NCI-H2196 treated with DMSO at 0.1 percent for 48 hours (cell line): Measurements from ENCODE around the gene ATP8B1.
"Not testable (repeated sequence)": the region's sequence is repeated elsewhere in the genome, so short reads cannot be mapped to it uniquely, and the experiment has no call there.

Source experiments
- DNase-seq: peaks from one replicate; lab custom pipeline; 2025; ENCODE audit not compliant: unreplicated experiment; lab: John Stamatoyannopoulos, UW

ATP8B1 gene

DNA sequence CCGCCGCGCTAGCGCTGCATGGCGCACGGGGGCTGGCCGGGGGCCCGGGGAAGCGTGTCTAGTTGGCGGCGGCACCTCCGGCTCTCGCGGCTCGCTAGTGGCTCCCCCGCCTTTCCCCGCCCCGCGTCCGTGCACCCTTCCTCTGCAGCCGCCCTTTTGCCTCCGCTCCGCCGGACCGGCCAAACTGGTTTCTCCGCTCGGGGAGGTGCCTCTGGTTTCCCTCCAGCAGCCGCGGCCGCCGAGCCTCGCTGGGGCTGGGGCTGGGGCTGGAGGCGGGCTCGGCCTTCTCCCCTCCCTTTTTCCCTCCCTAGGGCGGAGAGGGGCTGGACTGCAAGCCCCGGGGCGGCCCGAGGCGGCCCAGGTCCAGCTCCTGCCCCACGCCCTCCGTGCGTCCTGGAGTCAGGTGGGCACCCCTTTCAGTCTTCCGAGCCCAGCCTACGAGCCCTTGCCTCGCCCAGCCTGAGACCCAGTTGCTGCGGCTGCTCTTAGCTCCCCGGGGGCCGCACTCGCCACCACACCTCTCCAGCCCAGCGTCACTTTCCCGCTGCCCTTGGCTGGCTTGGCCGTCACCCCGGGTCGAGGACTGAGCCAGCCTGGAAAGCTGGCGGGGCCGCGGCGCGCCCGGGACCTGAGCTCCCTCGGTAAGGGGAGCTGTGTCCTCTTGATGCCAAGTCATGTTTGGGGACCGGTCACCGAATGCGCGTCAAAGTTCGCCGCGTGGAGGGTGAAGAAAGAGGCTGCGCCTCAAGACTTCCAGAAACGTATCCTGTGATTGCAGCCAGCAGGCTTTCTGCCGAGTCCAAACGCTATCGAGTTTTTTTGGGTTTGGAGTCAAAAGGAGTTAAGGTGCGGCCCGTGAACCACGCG, at the start of gene ATP8B1:
Gene ATP8B1 (minus strand): TSS at position 213 of the 867 bp plus-strand sequence. CDS start 71,508 bp downstream, outside the sequence.
- peak; percentile 64 for DNase-seq

DNA sequence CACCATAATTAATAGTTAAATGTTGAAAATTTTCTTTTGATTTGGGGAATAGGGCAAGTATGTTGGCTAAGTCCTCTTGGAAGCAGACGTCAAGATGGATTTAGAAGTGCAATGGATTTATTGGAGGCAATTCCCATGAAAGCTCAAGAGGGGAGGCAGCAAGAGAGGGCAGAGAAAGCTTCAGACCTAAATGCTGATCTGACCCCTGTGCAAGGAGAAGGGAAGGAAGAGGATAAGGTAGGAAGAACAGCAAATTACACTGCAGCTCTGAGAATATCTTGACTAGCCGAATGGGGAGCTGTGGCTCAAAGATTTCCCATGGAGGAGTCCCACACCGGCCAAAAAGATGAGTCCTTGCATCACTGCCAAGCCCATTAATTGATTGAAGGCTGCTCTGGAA, 46.9 kb upstream of the ATP8B1 start:
- DNase-seq = no peak

DNA sequence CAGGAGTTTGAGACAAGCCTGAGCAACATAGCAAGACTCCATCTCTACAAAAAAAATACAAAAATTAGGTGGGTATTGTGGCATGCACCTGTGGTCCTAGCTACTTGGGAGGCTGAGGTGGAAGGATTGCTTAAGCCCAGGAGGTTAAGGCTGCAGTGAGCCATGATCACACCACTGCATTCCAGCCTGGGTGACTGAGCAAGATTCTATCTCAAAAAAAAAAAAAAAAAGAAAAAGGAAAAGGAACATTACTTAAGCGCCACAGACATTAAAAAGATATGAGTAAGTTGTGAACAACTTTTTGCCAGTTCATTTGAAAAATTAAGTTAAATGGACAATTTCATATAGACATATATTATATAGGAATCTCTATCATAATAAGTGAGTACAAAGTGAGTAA, 45.3 kb upstream of the ATP8B1 start:
- not testable (repeated sequence) for DNase-seq

DNA sequence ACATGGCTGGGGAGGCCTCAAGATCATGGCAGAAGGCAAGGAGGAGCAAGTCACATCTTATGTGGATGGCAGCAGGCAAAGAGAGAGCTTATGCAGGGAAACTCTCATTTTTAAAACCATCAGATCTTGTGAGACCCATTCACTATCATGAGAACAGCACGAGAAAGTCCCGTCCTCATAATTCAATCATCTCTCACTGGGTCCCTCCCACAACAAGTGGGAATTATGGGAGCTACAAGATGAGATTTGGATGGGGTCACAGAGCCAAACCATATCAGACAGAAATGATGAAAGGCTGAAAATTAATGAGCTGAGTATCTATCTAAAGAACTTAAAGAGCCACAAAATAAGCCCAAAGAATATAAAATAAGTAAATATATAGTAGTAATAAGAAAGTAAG, 44.3 kb upstream of the ATP8B1 start:
- not testable (repeated sequence) for DNase-seq

DNA sequence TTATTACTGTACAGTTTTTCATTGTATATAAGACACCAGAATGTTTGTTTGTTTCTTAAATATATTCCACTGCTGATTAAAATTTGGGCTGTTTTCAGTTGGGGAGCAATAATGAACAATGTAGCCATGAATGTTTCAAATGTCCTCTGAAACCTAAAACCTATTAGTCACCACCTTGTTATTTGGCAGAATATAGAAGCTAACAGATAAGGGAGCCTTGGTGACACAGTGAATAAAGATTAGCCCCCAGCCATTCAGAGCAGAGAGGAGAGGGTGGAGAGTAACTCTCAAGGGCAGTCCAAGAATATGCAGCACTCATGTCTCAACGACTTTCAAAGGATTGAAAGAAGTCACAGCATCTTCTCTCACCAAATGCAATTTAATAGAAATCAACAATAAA, 43.1 kb upstream of the ATP8B1 start:
- peak; percentile 11 for DNase-seq

DNA sequence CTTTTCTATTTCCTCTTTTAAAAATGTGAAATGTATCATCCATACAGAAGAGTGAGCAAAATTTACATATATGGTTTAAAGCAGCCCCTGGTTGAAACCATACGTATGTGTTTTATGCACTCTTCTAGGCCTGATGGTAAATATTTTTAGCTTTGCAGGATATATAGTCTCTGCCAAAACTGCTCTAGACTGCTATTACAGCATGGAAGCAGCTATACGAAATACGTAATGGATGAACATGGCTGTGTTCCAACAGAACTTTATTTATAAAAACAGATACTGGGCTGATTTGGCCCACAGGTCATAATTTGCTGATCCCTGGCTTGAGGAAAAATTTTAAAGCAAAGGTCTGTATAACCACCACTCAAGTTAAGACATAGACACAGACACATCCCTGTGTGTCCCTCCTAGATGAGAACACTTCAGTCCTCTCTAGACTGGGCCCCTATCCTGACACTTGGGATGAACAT, 42.5 kb upstream of the ATP8B1 start:
- no peak for DNase-seq

DNA sequence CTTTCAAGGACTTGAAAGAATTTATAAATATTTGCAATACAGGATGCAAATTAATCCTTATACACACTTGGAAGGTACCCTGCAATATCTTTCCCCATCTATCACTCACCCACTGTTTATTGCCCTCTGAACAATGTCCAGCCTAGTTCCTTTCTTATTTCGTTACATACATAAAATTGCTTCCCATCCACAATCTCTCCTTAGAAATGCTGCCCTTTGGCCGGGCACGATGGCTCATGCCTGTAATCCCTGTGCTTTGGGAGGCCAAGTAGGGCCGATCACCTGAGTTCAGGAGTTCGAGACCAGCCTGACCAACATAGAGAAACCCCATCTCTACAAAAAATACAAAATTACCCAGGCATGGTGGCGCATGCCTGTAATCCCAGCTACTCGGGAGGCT, 41.2 kb upstream of the ATP8B1 start:
- no peak for DNase-seq

DNA sequence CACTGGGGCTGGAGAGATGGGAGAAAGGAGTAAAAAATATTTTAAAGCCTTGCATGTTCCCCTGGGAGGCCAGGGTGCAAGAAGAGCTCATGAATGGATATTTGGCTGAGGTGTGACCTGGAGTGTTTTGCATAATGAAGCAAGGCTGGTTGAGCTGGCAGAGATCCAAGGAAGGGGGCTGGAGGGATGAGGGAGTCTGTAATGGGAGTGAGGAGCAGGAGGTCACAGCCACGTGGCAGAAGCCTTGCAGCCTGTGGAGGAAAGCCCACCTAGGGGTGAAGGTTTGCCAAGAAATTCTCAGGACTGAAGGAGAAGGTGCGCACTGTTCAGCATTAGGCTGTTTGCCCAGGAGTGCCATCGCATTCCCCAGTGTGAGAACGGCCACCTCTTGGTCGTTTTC, 40.3 kb upstream of the ATP8B1 start:
- no peak for DNase-seq

DNA sequence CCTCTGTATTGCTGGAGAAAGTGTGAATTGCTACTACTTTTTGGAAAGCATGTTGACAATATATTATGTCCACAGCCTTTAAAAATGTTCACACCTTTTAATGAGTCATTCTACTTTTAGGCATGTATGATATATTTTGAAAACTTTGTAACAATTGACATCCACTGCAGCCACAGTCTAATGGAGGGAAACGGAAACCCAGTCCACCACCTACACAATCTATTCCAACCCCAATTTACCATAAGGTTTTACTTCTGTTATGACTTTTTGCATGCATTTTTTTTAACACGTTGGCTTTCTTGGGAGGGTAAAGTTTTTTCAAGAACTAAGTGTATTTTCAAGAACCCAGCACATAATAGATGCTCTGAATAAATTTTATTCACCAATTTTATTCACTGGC, 38.5 kb upstream of the ATP8B1 start:
- no peak for DNase-seq

GRCh38 chr18:57839942-57840381, 36.8 kb upstream of the ATP8B1 start:
- no peak for DNase-seq

GRCh38 chr18:57837917-57838548, 34.9 kb upstream of the ATP8B1 start:
- DNase-seq = no peak

DNA sequence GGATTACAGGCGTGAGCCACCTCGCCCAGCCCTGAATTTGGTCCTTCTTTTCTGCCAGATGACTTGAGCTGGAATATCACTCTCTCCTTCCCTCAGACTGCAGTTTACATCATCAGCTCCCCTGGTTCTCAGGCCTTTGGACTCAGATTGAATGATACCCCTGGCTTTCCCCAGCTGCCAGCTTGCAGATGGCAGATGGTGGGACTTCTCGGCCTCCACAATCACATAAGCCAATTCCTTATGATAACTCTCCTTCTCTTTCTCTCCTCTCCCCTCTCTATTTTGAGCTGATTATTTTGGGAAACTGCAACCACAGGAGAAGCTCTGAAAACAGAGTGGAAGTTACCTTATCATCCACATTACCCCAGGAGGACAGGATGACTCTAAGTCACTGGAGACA, 33.4 kb upstream of the ATP8B1 start:
- DNase-seq = no peak

DNA sequence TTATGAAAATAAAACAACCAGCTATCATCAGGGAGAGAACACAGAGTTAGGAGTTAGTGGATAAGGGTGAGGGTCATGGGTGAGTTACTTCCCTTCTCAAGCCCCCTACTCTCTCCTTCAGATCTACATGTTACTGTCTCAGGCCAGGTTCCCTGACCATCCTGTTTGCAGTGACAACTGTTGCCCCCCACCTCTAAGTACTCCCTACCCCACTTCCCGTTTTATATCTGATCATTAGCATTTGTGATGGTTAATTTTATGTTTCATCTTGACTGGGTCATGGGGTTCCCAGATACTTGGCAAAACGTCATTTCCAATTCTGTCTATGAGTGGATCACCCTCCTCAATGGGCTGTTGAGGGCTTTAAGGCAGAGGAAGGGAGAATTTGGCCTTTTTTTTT, 32.8 kb upstream of the ATP8B1 start:
- DNase-seq = no peak

- no peak for DNase-seq
Measured at GRCh38 chr18:57834616-57835015, 31.5 kb upstream of the ATP8B1 start.

DNA sequence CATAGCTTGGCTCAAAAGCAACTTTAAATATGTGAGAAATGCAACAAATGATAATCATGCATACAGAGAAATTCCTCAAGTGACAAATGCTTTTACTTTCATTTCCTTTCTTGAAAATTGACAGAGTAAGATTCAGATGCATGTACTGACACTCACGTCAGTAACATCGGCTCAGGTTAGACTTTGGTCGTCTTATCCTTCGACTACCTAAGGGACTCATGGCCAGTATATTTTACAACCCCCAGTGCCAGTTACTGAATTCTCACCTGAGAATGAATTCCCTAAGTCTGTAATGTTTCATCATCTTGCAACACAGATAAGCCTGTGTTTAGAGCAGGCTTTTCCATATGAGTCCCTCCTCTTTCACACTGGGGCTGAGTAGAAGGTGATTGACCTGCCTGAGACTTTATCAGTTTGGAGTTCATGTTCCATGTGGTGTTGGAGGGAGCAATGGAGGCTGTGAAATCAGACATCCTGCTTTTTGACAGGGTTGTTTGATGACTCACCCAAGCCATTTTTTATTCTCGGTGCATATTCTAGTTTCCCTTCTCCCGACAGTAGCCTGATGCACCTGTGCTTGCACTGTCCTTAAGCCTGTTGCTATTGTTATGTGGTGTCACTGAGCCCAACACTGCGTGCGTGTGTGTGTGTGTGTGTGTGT, 30.5 kb upstream of the ATP8B1 start:
- DNase-seq = no peak

DNA sequence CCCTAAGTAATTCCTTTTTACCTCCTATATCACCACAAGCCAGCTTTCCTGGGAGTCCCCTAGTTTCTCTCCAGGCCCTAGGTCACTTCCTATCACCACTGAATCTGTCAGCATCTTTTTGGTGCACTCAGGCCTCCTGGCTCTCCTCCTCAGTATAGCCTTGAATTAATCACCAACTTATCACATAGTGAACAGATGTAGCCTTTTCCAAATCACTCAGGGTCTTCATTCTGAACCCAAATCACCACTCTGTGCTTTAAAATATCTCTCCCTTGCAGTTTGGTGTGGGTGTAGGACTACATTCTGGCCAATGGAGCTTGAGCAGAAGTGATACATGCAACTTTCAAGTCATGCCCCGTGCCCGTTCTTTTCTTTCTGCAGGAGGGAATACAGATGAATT, 29.6 kb upstream of the ATP8B1 start:
- DNase-seq = no peak

GRCh38 chr18:57831597-57832377, 28.7 kb upstream of the ATP8B1 start:
- no peak for DNase-seq

DNA sequence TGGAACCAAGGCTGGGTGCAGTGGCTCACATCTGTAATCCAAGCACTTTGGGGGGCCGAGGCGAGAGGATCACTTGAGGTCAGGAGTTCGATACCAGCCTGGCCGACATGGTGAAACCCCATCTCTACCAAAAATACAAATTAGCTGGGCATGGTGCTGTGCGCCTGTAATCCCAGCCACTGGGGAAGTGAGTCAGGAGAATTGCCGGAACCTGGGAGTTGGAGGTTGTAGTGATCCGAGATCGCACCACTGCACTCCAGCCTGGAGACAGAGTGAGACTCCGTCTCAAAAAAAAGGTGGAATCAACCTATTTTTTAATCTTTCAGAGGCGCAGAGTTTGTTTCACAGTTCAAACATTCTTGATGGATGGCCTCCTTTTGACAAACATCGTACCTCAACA, 24.5 kb upstream of the ATP8B1 start:
- DNase-seq = no peak

DNA sequence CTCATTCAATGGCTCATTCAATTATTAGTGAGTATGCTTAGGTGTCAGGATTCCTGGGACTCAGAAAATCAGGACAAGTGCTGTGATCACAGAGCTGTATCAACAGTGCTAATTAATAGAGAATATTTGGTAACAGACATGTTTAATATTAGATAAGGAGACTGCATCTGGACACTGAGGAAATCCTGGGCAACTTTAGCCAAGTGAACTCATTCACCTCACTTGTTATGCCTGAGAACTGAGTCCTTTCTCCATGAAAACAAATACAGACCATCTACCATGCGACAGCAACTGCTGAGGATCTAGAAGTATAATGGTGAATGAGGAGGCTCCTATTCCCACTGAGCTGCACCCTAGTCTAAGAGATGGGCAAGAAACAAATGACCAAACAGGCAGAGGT, 23.1 kb upstream of the ATP8B1 start:
- DNase-seq = no peak

DNA sequence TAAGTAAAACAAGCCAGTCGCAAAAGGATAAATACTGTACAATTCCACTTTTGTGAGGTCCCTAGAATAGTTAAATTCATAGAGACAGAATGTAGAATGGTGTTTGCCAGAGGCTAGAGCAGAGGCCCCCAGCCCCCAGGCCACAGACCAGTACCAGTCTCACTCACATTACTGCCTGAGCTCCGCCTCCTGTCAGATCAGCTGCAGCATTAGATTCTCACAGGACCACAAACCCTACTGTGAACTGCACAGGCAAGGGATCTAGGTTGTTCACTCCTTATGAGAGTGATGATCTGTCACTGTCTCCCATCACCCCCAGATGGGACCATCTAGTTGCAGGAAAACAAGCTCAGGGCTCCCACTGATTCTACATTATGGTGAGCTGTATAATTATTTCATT, 17.5 kb upstream of the ATP8B1 start:
- not testable (repeated sequence) for DNase-seq
